Mesenteric fat pad (tissue), 1 donor: ENCODE data around the gene SMC1B. TPM values are rescaled to one million over a fixed set of nuclear protein-coding genes. Genes with fewer than 3 reads are reported as not detected.
"Not testable (repeated sequence)": the region's sequence is repeated elsewhere in the genome, so short reads cannot be mapped to it uniquely, and the experiment has no call there.

Experiments used
- DNase-seq: peaks from one replicate; pipeline ENCODE4 v3.0.0-alpha.2; 2020; ENCODE audit warnings: low spot score
- total RNA-seq: library from RNA; stranded (reverse); fragmentation: NEBNext Ultra II Directional; extraction: Animal tissue kit (Norgen Biotek cat#: 25700); gene quantifications from one replicate; pipeline ENCODE4 v1.2.1, GENCODE V29; 2021
- donor health status: DM: yes; HTN: yes; CAD: no.

Gene SMC1B
- total RNA-seq, 1 donor from 2014 or later: not detected

DNA sequence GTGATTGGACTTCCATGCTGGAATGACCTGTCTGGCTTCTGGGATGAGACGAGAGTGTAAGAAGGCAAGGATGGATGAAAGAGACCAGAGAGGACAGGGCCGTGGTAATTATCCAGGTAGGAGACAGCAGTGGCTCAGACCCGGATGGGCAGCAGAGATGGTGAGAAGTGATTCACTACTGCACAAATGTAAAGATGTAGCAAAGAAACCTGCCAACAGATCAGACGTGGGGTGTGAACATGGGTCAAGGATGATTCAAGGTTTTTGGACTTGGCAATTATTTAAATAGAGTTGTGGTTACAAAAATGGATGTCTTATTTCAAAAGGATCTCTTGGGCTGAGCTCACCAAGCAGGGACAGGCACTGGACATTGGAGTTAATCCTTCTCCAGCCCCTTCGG is 32.8 kb upstream of the SMC1B start:
- no peak for DNase-seq

DNA sequence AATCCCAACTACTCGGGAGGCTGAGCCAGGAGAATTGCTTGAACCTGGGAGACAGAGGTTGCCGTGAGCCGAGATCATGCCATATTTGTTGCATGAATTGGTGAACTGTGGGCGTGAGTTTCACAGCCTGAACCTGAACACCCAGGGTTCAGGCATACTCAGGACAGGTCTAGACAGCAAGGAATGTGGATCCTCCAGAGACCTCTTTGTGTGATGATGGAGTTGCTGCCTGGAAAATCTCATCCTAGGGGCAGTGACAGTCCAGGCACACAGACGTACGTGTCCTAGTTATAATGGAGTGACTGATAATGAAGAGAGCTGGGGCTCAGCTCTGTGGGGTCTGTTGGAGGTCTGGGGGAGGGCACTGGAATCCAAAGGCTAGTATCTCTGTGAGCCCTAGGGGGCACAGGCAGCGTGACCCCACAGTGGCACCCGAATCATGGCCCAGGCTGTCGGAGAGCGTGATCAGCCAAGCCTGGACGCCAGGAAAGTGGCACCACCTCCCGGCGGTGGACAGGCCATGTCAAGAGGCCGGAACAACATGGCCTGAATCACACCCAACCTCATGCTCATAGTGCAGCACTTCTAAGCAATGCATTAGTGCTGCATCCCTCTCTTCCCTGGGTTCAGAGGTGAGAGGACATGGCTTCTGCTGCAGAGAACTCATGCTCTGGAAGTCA is 31.8 kb upstream of the SMC1B start:
- no peak for DNase-seq

DNA sequence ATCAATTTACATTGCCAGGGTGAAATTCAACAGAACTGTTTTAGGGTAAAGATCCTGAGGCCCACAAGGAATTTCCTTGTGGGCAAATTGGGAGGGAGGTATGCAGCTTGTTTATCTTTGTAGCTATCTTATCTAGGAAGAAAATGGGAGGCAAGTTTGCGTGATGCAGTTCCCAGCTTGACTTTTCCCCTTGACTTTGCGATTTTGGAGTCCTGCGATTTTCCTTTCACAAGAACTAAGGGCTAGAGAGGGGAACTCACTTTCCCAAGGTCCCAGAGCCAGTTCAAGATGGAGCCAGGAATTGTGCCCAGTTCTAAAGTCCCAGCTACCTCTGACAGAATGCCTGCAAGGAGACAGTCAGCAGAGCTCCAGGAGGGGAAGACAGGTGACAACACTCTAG is 30.8 kb upstream of the SMC1B start:
- no peak for DNase-seq

DNA sequence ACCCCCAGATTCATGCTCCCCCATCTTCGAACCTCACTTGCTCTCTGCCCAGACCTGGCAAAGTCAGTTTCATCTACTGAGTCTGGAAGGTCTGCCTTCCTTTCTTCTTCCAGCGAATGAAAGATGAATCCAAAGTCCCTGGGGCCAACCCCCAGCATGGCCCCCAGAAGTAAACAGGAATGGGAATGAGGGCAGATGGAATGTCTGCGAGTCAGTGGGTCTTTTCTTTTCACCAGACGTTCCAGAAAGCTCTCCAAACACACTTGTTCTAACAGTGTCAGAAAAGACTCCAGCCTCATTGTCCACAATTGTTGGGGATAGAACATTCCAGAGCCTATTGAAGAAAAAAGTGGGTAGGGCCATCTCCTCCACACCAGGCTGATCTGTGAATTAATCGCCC is 28.7 kb upstream of the SMC1B start:
- no peak for DNase-seq

DNA sequence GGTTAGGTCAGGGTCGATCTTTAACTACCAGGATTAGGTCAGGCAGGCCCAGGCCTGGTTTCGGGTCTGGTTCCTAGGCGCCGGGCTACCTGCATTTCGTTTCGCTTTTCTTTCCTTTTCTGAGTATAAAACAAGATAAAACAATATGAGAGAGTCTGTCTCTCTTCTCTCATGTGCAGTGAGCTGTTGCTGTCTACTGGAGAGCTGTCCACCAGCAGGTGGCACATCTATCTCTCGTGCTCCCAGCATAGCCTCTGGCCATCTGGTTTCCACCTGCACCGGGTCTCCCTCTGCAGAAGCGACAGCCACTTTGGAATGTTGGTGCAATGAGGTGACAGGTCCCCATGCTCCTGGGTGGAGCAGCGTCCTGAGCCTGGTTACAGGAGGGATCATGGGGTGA is 27.7 kb upstream of the SMC1B start:
- no peak for DNase-seq

DNA sequence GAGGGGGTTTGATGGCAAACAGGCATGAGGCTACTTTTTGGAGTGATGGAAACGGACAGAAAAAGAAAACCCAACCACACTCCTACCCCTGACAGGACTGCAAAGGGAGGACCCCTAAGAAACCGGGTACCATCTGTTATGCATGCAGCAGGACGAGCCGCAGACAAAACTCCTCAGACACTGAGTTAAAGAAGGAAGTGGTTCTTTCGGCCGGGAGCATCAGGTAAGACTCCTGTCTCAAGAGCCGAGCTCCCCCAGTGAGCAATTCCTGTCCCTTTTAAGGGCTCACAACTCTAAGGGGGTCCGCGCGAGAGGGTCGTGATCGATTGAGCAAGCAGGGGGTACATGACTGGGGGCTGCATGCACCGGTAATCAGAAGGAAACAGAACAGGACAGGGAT is 27.3 kb upstream of the SMC1B start:
- not testable (repeated sequence) for DNase-seq

DNA sequence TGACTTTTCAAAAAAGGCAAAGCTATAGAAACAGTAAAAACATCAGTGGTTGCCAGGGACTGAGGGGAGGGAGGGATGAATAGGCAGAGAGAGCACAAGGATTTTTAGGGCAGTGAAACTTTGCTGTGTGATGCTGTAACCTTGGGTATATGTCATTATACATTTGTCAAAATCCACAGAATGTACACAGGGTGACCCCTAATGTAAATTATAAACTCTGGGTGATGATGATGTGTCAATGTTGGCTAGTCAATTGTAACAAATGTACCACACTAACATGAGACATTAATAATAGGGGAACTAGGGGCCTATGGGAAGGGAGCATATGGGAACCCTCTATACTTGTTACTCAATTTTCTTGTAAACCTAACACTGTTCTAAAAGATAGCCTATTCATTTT is 24.9 kb upstream of the SMC1B start:
- DNase-seq: no peak

DNA sequence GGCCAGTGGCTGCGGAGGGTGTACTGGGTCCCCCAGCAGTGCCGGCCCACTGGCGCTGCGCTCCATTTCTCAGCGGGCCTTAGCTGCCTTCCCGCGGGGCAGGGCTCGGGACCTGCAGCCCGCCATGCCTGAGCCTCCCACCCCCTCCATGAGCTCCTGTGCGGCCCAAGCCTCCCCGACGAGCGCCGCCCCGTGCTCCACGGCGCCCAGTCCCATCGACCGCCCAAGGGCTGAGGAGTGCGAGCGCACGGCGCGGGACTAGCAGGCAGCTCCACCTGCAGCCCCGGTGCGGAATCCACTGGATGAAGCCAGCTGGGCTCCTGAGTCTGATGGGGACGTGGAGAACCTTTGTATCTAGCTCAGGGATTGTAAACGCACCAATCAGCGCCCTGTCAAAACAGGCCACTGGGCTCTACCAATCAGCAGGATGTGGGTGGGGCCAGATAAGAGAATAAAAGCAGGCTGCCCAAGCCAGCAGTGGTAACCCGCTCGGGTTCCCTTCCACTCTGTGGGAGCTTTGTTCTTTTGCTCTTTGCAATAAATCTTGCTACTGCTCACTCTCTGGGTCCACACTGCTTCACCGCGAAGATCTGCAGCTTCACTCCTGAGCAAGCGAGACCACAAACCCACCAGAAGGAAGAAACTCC is 23.6 kb upstream of the SMC1B start:
- DNase-seq: not testable (repeated sequence)

DNA sequence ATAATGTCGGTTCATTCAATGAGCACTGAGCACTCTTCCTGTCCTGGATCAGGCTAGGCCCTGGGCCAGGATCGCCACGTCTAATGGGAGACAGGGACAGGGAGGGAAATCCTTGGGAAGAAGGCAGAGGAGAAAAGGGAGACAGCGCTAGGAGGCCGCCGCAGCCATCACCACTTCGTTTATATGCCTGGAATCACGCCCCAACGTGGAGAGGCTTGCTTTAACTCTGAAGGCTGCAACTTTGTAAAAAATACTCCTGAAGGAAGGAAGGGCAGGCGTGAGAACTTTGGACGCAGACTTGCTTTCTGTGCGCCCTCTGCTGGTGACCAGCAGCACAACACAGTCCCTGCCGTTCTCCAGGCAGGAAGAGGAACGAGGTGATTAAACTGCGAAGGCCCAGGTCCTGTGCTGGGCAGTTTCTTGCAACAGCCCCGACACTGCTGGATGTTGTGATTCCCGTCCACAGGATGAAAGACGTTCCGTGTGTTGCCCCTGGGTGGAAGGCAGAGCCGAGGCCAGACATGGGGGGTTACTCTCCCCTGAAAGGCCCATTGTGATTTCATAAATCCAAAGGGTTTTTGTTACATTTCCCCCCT is 22.2 kb upstream of the SMC1B start:
- peak; percentile 93 for DNase-seq

DNA sequence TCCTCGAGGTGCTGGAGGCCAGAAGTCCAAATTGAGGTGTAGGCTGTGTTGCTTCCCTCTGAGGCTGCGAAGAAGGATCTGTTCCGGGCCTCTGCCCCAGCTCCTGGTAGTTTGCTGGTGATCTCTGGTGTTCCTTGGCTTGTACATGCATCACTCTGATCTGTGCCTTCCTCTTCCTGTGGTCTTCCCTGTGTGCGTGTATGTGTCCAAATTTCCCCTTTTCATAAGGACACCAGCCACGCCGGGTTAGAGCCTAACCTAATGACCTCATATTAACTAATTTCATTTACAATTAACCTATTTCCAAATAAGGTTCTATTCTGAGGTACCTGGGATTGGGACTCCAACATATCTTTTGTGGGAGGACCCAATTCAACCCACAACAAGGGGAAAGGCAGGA is 21.6 kb upstream of the SMC1B start:
- no peak for DNase-seq

DNA sequence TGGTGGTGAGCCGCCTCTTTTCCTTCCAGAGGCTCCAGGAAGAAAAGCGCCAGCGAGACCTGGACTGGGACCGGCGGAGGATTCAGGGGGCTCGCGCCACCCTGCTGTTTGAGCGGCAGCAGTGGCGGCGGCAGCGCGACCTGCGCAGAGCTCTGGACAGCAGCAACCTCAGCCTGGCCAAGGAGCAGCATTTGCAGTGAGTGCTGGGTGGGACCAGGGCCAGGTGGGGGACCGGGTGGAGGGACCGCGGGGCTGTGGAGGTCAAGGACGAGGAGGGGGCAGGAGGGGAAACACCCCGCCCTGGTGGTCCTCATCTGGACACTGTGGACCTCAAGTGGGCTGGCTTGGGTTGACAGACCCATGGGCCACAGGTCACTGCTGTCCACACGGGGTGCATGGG is 17.5 kb upstream of the SMC1B start:
- no peak for DNase-seq

DNA sequence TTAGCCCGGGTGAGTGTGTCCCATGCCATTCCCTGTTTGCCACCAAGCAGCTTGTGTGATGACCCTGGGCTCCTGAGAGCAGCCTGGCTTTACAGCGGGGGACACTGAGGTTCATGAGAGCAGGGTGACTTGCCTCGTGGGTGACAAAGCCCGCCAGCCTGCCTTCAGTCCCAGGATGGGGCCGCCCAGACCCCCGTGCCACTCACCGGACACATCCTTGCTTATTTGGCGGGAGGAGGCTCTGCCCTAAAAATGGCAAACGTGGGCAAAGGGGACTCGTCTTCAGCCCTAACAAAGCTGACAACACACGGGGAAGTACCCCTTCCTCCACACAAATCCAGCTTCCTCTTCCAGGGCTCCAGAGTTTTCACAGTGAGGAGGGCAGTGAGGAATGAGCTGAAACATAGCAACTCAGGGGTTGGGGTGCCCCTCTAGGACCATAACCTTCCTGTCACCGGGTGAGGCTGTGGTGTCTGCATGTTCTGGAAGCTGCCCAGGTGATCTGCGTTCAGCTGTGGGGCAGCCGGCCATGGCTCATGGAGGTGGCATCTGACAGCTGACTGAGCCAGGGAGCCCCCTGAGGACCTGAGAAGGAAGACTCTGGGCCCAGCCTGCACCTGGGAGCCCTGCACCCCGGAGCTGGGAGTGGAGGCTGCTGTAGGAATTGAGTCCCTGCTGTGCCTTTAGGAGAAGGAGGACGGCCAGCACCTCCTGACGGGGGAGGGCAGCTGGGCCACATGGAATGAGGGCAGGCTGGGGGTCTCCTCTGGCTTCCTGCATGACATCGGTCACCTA is 16.8 kb upstream of the SMC1B start:
- peak; percentile 80 for DNase-seq

DNA sequence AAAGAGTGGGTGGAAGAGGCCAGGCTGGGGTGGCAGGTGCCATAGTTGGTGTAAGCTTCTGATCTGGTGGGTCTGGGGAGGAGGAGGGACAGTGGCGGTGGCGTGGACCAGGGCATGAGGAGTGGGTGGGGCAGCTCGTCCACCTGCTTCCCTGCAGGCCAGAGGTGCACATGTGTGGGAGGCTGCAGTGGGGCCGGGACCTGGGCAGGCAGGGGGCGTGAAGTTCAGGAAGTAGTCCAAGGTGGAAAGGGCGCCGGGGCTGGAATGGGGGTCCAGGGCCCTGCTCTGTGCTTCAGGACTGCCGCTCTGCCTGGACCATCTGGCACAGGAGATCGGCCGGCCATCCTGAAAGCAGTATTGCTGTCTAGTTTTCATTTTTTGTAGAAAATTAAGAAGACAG is 16.0 kb upstream of the SMC1B start:
- peak; percentile 68 for DNase-seq

DNA sequence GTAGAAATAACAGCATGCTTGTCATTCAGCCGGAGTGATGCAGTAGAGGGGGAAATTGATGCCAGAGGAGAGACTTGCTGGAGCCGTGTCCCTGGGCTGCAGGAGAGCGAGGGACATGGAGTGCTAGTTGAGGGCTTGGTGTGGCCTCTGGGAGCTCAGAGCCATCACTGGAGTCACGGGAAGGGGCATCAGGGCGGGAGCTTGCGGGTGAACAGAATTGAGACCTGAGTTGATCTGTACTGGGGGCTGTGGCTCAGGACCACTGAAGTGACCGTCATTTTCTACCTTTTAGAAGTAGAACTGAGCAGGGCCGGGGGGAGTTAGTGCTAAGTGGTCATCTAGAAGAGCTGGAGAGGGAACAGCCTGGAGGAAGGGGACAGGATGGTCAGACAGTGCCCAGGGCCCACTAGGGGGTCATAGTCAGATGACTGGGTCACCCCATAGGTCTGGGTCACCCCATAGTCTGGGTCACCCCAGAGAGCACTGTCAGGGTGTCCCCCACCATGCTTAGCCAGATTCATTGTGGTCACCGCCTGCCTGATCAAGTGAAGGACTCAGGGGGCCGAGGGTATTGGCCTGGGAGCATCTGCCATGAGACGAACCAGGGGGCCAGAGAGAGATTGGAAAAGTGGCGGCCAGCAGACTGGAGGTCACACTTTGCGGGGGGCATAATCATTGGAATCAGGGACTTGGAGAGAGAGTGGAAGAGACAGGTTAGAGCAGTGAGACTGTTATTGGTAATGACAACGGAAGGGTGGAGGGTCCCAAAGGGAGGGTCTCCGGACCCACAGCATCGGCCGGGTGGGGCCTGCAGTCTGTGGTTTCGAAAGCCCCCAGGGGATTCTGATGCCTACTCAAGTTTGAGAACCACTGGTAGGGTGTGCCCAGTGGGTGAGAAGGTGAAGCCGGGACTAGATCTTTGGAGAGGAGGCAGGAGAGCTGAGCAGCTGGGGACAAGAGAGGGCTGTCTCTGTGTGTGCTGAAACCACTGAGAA is 15.3 kb upstream of the SMC1B start:
- peak; percentile 60 for DNase-seq

DNA sequence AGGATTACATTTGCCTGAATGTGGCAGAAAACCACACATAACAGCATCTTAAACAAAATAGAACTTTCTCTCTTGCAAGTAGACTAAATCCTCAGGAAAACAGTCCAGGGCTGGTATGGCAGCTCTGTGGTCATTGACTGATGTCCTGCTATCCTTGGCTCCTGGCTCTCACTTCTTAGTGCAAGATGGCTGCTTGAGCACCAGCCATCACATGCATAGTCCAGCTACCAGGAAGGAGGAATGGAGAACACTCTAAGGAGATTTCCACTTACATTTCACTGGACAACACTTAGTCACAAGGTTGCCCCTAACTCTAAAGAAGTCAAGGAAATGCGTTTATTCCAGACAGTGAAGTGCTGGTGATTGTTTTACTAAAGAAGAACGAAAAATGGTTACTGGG is 13.7 kb upstream of the SMC1B start:
- no peak for DNase-seq

DNA sequence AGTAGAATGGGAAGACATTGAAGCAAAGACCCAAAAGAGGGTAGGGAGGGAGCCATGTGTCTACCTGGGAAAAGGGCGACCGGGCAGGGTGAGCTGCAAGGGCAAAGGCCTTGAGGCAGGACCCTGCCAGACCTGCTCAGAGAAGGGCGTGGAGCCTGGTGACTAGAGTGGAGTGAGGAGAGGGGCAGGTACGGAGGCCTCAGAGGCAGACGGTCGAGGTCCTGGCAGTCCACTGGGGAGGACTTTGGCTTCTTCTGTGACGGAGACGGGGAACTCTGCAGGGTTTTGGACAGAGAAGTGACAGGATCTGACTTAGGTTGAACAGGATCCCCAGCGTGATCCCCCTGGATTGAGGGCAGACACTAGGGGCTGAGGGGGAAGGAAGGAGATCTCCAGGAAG is 13.0 kb upstream of the SMC1B start:
- DNase-seq: peak; percentile 85

DNA sequence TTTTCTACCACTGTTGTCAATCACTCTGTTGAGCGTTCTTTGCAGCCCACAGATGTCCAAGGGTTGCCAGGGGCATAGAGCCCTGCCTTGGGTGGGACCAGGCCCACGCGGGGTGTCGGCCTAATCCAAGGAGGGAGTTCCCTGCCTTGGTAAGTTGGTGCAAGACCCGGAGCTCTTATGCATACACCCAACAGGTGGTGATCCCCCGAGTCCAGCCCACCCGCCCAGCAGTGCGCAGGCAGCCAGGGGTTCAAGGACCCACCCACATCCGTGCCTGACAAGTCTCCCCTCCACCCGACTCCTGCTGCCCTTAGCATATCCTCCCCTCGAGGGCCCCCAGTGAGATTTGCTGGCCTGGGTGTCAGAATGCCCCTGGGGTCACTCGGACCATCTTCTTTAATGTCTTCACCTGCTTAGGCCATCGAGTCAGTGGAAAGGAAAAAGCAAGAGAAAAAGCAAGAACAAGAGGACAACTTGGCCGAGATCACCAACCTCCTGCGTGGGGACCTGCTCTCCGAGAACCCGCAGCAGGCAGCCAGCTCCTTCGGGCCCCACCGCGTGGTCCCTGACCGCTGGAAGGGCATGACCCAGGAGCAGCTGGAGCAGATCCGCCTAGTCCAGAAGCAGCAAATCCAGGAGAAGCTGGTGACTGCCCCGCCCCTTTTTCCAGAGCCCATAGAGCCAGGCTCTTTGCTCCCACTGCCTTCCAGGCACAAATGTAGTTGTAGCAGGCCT is 12.3 kb upstream of the SMC1B start:
- DNase-seq: peak; percentile 81

DNA sequence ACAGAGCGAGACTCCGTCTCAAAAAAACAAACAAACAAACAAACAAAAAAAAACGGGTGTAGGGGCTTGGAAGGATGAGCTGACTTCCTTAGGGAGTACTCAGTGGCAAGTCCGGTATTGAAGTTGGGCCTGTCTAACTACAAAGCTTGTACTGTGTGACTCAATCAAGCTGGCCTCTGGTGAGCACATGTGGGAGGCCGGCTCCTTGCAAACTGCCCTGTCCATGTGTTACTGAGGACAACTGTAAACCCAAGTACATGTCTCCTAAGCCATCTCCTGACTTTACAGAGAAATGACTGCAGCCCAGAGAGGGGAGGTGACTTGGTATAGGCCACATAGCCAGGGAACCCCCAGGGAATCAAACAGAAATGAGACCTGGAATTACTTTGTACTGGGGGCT is 11.7 kb upstream of the SMC1B start:
- no peak for DNase-seq

DNA sequence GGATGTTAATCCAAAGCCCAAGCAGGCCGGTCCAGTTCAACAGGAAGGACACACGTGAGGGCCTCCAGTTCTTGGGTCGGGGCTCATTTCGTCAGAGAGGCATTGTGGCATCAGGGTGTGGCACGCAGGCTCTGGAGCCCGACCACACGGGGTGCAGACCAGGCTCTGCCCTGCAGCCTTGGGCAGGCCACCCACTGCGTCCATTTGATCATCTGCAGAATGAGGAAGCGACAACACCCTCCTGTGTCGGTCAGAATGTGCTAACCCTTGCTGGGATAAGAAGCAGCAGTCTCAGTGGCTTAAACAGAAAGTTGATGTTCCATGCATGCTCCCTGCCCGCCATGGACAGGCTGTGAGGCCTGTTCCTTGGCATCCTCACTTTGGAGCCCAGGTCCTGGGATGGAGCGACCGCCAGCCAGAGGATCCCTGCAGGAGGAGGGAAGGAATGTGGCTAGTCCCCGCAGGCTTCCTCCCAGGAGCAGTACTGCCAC is 10.9 kb upstream of the SMC1B start:
- DNase-seq: peak; percentile 82

DNA sequence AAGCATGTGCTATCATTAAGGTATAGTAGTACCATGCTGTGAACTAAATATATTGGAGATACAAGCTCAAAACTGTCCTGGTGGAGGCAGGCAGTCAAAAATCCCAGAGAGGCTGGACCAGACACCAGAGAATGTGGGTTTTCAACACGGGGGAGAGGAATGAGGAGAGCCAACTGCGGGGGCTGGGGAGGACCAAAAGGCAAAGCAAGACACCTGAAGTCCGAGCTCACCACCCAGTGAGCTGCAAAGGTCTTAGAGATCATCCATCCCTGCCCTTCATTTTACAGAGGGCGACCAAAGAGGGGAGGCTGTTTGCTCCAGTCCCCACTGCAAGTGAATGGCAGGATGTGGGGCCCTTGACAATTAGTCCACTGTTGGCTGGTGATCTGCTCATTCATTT is 10.1 kb upstream of the SMC1B start:
- DNase-seq: peak; percentile 72
